ENCODE data around the gene NDFIP1.

The NDFIP1 gene

DNA sequence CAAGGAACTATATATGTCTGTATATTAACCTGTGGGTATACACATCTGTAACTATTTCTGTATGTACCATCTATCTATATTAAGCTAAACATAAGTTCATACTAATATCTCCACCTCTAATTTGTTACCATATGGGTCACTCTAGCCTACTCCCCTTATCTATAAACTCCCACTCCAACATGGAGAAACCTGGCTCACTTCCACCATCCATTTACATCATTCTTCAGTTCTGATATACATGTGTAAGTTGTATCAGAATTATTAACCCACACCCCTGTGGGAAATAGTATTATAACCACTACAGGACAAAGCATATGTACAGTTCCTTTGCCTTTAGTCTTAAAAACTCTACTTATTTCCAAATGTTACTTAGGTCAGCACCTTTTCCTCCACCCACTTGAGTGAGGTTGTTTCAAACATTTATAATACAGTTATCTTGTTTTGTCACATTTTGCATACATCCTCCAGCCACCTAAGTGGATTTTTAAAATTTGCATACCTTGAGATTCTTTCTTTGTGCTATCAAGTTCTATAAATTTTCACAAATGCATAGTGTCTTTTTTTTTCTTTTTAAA is 10.6 kb downstream of the NDFIP1 start:
- no peak for DNase-seq (ENCODE audit: low read depth)

DNA sequence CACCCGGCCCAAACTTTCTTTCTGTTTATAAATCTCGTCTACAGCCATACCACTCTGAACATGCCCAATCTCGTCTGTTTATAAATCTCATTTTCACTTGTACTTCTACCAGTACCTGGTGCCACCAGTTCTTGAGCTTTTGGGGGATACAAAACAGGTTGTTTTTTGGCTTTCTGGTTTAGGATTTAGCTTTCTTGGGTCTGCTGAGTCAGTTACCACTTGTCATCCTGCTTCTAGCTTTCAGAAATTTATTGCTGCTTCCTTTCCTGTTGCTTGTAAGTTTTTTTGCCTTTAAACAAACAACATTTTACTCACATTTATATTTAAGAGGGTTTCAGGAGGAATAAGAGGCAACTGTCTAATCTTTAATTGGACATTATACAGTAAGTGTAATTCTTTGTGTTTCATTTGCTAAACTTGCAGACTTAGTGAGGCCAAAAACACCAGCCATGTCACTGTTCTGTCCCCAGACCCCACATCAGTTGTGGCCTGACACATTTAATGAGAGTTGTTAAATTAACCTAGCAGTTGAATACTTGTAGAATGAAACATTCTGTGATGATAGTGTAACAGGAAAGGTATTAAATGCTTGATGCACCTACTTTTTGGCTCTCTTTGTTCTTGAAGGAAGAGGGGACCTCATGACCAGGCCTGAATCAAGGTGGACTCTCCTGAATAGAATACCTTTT is 11.8 kb downstream of the NDFIP1 start:
- DNase-seq (ENCODE audit: low read depth), result no peak

GRCh38 chr5:142122121-142122520 is 13.5 kb downstream of the NDFIP1 start:
- DNase-seq (ENCODE audit: low read depth), result no peak

- DNase-seq (ENCODE audit: low read depth), result no peak
Observed at GRCh38 chr5:142125378-142125777, 16.8 kb downstream of the NDFIP1 start.

- no peak for DNase-seq (ENCODE audit: low read depth)
Observed at GRCh38 chr5:142125963-142126362, 17.4 kb downstream of the NDFIP1 start.

DNA sequence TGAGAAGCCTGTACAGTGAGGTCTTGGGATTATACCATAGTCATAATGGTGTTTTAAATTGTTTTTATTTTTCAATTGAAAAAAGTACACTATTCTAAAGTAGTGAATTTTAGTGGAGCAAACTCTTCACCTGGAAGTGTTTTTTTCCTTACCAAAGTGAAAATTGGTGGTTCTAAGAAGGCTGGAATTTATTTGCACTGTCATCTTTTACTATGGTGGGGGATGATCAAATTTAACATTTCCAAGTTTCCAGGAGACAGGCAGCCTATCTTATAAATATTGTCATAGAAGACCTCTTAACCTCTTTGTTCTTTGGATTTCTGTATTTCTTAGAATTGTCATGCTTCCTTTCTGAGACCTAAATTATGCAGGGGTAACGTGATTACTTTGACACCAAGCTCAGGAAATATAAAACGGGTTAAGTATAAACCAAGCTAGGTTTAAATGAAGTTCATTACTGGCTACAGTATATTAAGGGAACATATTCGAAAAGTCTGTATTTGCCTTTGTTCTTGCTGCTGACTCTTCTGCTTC is 20.2 kb downstream of the NDFIP1 start:
- no peak for DNase-seq (ENCODE audit: low read depth)

GRCh38 chr5:142129446-142130066 is 21.0 kb downstream of the NDFIP1 start:
- DNase-seq (ENCODE audit: low read depth), result no peak

GRCh38 chr5:142131394-142131793 is 22.8 kb downstream of the NDFIP1 start:
- DNase-seq (ENCODE audit: low read depth), result no peak

- no peak for DNase-seq (ENCODE audit: low read depth)
Observed at GRCh38 chr5:142132916-142133315, 24.3 kb downstream of the NDFIP1 start.

GRCh38 chr5:142133330-142134206 is 25.0 kb downstream of the NDFIP1 start:
- DNase-seq (ENCODE audit: low read depth), result no peak

DNA sequence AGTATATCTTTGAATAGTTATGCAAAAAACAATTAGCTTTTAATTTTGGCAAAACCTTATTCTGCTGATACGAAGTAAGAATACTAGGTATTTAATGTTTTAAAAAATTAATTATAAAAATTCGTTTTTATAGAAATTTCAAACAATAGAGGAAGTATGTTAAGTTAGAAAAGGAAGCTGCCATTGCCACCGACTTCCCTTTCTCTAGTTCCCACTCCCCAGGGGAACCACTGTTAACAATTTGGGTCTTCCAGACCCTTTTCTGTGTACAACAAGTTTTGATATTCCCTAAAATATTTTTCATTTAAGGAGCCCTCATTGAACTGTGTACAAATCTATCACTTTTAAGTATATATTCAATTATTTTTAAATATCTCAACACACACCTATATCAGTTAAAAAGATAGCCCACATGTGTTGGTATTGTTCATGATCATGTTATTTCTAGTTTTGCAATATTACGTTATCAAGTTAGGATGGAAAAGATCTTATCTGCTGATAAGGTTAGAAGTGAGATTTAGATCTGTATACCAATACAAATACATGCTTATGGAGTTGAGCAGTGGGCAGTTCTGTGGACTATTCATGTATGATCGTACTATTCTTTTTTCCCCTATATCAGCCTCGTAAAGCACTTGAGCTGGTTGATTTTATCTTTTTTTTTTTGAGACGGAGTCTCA is 25.9 kb downstream of the NDFIP1 start:
- DNase-seq (ENCODE audit: low read depth), result no peak

- no peak for DNase-seq (ENCODE audit: low read depth)
Observed at GRCh38 chr5:142141463-142141862, 32.9 kb downstream of the NDFIP1 start.

GRCh38 chr5:142143878-142144277 is 35.3 kb downstream of the NDFIP1 start:
- DNase-seq (ENCODE audit: low read depth), result peak; percentile 29

DNA sequence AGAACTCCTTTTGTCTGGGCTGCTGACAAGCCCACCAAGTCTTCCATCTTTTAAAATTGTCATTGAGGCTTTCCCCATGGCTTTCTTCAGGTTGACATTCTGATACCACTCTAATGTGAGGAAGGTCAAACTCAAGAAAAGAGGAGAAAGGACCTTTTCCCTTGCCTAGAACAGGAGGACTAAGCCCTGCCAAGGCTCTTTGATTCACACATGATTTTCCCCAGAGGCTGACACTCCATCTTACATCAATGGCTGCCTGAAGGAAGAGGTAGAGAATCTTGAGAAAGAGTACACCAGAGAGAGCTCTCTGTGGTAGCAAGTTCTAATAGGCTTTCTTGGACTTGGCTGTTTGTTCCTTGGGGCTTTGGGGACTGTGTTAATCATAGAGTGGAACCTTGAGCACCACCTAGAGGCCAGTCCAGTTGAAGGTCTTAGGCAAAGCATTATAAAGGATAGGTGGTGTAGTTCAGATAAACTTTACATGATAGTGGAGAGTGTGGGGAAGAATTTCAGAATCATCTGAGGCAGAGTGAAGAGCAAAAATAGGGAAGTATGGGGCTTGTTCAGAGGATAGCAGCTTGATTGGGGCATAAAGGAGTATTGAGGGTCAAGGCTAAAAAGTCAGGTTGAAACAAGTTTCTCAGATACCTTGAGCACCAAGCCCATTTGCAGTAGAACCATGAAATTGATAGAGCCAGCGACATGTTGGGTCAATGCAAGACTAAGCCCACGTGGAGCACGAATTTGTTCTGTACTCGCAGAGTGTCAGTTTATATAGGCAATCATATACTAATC is 36.7 kb downstream of the NDFIP1 start:
- DNase-seq (ENCODE audit: low read depth), result peak; percentile 72

- DNase-seq (ENCODE audit: low read depth), result no peak
Observed at GRCh38 chr5:142149363-142149762, 40.8 kb downstream of the NDFIP1 start.

GRCh38 chr5:142150431-142150830 is 41.9 kb downstream of the NDFIP1 start:
- DNase-seq (ENCODE audit: low read depth), result no peak

DNA sequence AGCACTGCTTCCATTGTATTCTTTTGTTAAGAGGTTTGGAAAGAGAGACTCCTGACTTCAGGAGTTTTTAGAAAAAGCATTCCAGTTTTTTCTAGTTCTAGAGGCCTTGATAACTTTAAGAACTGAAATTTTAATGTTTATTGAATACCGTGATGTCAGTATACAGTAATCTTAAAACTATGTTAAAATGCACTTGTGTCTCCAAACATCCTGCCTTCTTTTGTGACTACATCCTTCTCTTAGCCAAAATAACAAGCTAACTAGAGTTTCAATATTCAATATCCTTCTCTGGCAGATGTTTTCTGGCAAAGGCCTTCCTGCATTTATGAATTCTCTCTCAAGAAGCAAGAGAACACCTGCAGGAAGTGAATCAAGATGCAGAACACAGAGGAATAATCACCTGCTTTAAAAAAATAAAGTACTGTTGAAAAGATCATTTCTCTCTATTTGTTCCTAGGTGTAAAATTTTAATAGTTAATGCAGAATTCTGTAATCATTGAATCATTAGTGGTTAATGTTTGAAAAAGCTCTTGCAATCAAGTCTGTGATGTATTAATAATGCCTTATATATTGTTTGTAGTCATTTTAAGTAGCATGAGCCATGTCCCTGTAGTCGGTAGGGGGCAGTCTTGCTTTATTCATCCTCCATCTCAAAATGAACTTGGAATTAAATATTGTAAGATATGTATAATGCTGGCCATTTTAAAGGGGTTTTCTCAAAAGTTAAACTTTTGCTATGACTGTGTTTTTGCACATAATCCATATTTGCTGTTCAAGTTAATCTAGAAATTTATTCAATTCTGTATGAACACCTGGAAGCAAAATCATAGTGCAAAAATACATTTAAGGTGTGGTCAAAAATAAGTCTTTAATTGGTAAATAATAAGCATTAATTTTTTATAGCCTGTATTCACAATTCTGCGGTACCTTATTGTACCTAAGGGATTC is 43.1 kb downstream of the NDFIP1 start:
- peak; percentile 81 for DNase-seq (ENCODE audit: low read depth)

DNA sequence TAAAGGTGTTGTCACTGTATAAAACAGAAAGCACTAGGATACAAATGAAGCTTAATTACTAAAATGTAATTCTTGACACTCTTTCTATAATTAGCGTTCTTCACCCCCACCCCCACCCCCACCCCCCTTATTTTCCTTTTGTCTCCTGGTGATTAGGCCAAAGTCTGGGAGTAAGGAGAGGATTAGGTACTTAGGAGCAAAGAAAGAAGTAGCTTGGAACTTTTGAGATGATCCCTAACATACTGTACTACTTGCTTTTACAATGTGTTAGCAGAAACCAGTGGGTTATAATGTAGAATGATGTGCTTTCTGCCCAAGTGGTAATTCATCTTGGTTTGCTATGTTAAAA is 43.8 kb downstream of the NDFIP1 start:
- no peak for DNase-seq (ENCODE audit: low read depth)

- DNase-seq (ENCODE audit: low read depth), result no peak
Observed at GRCh38 chr5:142153674-142154448, 45.3 kb downstream of the NDFIP1 start.

Measured in fibroblast of the conjunctiva (primary cell).